ENCODE data around the gene SPATS2L. TPM values are rescaled to one million over a fixed set of nuclear protein-coding genes. Genes with fewer than 3 reads are reported as not detected.

SPATS2L gene
- total and polyA plus RNA-seq, 2 of the 13 experiments (the other 11 are each of a cell fraction or from before 2014, with no cell fraction given): 154 to 212 TPM

- H3K27ac ChIP-seq (ENCODE audit: extremely low read length, insufficient read depth, low read length): no peak overlapping the region
- ATAC-seq (peak; percentile 29), FAIRE-seq (no peak), DNase-seq (ENCODE audit: low spot score) (peak; percentile 15)
- H3K36me3 ChIP-seq (replicated peaks in 1 of 2; ENCODE audit: control insufficient read depth in 1 of 2, insufficient read depth in 2 of 2, low read length in 2 of 2): peaks cover 41 to 88% of the 10 kb centered on the region in 2 experiments
- no peaks in the 10 kb centered on the region for H3K79me2 ChIP-seq (ENCODE audit: insufficient read depth, low read length)
- no peak overlapping the region for H3K4me2 ChIP-seq (ENCODE audit: low read depth, low read length)
- in situ Hi-C loops (cut with HindIII; ENCODE audit: extremely low pct_ligation_motif_present, low pct_unique_long_range_greater_than_20kb): no loop called here
- H3K9me3 ChIP-seq (ENCODE audit: low read length): no peaks in the 10 kb centered on the region
- no peak overlapping the region for H3K9ac ChIP-seq (ENCODE audit: insufficient read depth, low read depth, low read length)
- ChIA-PET CTCF (ENCODE audit: low intra/inter-chr PET ratio, low total read pairs) (no interaction called here), POLR2A (interaction anchor here (1.3 kb wide), 1 partner anchor 149 kb away, joined by 3 read pairs; the partner anchor contains the start of gene SPATS2L)
- no peak overlapping the region for H2AFZ ChIP-seq (ENCODE audit: low read length)
- H3K4me1 ChIP-seq (ENCODE audit: insufficient read depth, low read length): no peaks in the 10 kb centered on the region
- H4K20me1 ChIP-seq (ENCODE audit: insufficient read depth, low read length): no peaks in the 10 kb centered on the region
- TSS peak; percentile 2 for BruUV-seq (replicated peaks)
- no peaks in the 10 kb centered on the region for H3K27me3 ChIP-seq (ENCODE audit: control insufficient read depth in 1 of 2, insufficient read depth in 2 of 2, low read length in 2 of 2)
- 95% methylated on average over 4 of the region's 4 CpGs for WGBS (ENCODE audit: low lambda C conversion rate)
- H3K4me3 ChIP-seq (replicated peaks in 1 of 3; ENCODE audit: insufficient read depth in 1 of 3, low read depth in 2 of 3, low read length in 3 of 3): no peak overlapping the region
- intact Hi-C loops (cut with micrococcal nuclease; ENCODE audit: unreplicated experiment): no loop called here
- TF ChIP-seq MEIS1 (CRISPR knock-in tag; IDR thresholded peaks at IDR 0.05; ENCODE audit: borderline replicate concordance): no peak
- no peak for TF ChIP-seq ZNF260 (CRISPR knock-in tag; IDR thresholded peaks at IDR 0.05; ENCODE audit: borderline replicate concordance, low read depth)
- TF ChIP-seq POLR2A (IDR thresholded peaks at IDR 0.05; ENCODE audit: insufficient read depth in 1 of 2, low read depth in 2 of 2, low read length in 2 of 2): peak in 1 of 2 experiments; percentile 34; a peak in 1 of 4 replicates
- no peak for TF ChIP-seq HNF1A (IDR thresholded peaks at IDR 0.05; ENCODE audit: low read depth)
- no peak for TF ChIP-seq HNF1A (CRISPR knock-in tag; IDR thresholded peaks at IDR 0.05; ENCODE audit: borderline replicate concordance)
- no peak for TF ChIP-seq ZBTB3 (CRISPR knock-in tag; IDR thresholded peaks at IDR 0.05; ENCODE audit: borderline replicate concordance, low read depth)
- no peak for TF ChIP-seq AGO1 (IDR thresholded peaks at IDR 0.05; ENCODE audit: low read depth, low read length, poor library complexity, severe bottlenecking)
- TF ChIP-seq RBM22 (optimal IDR thresholded peaks at IDR 0.05; ENCODE audit: low read length): peak; percentile 56
- no peak for TF ChIP-seq ZFP1 (CRISPR knock-in tag; IDR thresholded peaks at IDR 0.05)
- no peak for TF ChIP-seq POLR2AphosphoS2 (IDR thresholded peaks at IDR 0.05; ENCODE audit: low read depth, low read length)
- no peak for TF ChIP-seq ZXDC (CRISPR knock-in tag; IDR thresholded peaks at IDR 0.05)
- no peak for TF ChIP-seq ZBTB49 (CRISPR knock-in tag; IDR thresholded peaks at IDR 0.05; ENCODE audit: borderline replicate concordance)
- no peak for TF ChIP-seq ARHGAP35 (CRISPR knock-in tag; IDR thresholded peaks at IDR 0.05; ENCODE audit: borderline replicate concordance)
Observed at GRCh38 chr2:200454927-200455801, 148.7 kb downstream of the SPATS2L start.
